Medulla oblongata (tissue), 1 donor: ENCODE results near the gene ACAD10.
"Not testable (repeated sequence)": the region's sequence is repeated elsewhere in the genome, so short reads cannot be mapped to it uniquely, and the experiment has no call there.

Source experiments
- DNase-seq: peaks from one replicate; pipeline ENCODE4 v3.0.0-alpha.2; 2015; ENCODE audit errors: extremely low spot score

Gene ACAD10

DNA sequence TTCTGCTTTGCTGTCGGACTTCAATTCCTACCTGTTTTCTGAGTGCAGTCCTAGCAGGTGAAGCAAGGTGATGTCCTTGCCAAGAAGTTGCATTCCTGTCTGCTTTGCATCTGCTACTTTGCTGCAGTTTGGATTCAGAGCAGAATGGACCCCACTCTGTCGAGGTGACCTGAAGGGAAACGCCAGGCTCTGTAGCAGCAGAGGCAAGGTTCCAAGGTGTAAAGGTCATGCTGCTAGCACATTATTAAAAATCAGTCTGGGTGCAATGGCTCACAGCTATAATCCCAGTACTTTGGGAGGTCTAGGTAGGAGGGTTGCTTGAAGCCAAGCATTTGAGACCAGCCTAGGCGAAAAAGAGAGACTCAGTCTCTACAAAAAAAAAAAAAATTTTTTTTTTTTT lies 63.5 kb downstream of the ACAD10 start:
- no peak for DNase-seq

DNA sequence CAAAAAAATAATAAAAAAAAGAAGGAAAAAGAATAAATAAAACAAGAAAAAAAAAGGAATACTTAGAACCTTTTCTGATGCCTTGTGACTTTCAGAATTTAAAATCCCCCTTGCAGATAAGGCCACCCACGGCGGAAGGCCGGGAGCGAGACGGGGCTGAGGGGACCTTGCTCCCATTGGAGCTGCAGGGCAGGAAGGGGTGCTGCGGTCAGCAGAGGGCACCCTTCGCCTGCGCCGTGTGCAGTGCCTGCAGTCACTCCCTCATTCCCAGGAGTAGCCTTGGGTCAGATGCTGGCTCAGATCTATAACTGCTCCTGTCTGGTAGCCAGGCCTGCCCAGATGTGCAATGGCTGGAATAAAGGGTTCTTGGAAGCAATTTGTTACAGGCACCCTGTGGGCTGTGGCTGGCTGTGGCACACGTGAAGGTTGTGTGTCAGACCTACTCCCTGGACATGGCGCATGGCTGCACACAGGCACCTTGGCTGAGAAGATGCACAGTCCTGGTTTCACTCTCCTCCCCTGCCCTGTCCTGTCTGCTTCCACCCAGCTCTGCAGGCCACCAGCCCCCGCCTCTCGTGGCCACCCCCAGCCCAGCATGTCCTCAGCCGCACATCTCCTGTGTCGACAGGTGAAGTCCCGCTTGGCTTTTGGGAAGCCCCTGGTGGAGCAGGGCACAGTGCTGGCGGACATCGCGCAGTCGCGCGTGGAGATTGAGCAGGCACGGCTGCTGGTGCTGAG lies 67.5 kb downstream of the ACAD10 start:
- DNase-seq = peak; percentile 71

GRCh38 chr12:111754671-111755070 lies 68.8 kb downstream of the ACAD10 start:
- peak; percentile 64 for DNase-seq

- DNase-seq = no peak
Measured at GRCh38 chr12:111756196-111756595, 70.3 kb downstream of the ACAD10 start.

DNA sequence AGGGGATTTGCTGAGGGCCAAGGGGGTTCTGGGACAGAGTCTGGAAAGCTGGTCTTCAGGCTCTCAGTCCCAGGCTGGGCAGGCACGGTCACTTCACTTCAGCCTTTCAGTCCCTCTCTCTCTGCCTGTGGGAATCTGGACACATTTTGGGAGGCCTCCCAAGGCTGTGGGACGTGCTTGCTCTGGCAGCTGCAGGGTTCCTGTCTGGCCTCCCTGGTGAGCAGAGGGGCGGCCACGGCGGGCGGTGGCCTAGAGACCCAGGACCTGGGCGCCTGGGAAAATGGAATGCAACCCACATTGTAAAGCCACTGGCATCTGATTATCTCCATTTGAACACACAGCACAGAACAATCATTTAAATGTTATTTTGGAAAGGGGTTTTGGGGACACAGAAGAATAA lies 70.8 kb downstream of the ACAD10 start:
- DNase-seq = no peak

DNA sequence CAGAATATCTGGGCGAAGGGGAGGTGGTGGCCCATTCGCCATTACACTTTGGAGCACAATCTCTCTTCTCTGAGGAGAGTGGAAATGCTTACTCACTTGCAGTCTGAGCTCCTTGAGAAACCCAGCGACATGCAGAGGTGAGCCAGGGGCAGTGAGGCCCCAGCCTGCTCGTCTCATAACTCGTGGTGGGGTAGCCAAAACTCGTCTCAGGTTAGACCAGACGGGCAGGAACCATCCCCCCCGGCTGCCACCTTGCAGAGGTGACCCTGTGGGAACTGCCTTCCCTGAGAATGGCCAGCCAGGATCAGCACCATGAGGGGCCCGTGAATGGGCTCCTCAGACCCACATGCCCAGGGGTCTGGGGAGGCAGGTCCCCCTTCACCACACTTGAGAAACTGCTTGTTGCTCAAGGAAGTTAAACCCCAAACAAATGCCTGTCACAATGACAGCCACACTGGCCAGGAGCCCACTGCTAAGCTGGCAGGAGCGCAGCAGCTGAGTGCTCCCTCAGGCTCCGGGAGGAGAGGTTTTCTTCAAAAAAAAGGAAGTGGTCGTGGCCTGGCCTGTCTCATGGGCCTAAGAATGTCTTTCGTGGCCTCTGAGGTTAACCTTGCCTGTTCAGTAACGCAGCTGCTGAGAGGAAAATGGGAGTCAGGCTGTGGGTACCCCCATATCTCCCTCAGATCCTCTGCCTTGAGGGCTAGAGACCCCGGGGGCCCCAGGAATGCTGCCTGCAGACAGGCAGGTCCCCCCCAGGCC lies 71.7 kb downstream of the ACAD10 start:
- peak; percentile 79 for DNase-seq

DNA sequence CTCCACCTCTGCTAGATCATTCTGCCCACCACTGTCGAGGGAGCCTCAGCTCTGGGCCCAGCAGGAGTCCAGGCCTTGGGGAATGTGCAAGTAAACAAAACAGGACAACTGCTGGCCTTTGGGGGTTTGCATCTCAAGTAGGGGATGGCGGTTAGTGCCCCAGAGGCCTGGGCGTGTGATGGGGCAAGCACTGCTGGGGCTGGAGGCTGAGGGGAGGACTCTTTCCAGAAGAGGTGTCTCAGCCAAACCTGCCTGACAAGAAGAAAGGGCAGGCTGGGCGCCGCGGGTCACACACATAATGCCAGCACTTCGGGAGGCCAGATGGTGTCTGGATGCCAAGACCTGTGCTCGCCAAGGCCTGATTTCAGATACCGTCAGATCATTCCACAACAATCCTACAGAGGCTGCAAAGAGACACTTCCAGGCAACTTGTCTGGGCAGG lies 72.3 kb downstream of the ACAD10 start:
- DNase-seq = no peak

DNA sequence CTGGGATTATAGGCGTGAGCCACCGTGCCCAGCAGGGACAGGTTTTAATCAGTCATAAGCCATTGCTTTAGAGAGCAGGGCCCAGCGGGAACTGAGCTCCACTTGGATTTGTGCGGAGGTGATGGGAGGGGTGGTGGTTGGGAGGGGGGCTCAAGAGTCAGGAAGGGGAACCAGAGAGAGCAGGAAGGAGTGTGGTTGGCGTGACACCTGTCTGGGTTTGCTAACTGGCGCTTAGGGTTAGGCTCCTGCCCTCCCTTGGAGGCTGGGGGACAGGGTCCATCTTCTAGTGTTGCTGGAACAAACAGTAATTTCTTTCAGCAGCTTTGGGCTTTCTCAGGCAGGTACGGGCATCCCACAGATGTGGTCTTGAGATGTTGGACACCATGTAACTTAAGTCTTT lies 73.4 kb downstream of the ACAD10 start:
- no peak for DNase-seq

DNA sequence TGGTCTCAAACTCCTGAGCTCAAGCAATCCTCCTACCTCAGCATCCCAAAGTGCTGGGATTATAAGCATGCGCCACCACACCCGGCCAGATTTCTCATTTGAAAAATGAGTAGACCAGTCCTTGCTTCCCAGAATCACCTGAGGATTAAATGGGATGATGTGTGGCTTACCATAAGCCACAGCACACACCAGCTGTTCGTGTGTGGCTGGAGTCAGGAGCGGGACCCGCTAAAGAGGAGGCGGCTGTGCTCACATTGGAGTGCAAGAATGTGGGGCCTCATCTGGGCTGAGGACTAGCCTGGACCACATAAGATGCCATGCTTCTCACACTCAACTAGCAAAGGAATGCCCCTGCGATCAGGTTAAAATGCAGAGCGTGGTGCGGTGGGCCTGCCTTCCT lies 74.1 kb downstream of the ACAD10 start:
- no peak for DNase-seq

GRCh38 chr12:111761099-111761498 lies 75.2 kb downstream of the ACAD10 start:
- no peak for DNase-seq

DNA sequence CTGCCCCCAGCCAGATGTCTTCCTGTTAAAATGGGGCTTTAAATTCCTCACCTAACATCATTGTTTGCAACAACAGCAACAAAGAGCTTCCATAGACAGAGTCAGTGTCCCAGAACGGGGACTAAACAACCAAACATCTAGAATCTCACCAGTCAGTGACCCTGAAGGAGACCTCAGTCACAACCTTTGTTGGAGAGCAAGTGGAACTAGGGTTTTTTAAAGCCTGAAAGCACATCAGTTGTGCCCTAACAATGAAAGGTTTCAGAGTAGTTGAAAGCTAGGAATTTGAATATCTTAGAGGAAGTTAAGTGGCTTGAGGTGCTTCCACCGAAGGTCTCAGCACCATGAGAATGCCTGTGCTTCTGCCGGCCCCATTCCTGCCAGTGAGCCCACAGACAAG lies 75.9 kb downstream of the ACAD10 start:
- no peak for DNase-seq

DNA sequence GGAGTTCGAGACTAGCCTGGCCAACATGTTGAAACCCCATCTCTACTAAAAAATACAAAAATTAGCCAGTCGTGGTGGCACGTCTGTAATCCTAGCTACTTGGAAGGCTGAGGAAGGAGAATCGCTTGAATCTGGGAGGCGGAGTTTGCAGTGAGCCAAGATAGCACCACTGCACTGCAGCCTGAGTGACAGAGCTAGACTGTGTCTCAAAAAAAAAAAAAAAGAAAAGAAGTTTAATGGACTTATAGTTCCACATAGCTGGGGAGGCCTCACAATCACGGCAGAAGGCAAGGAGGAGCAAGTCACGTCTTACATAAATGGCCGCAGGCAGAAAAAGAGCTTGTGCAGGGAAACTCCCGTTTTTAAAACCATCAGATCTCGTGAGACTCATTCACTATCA lies 77.7 kb downstream of the ACAD10 start:
- not testable (repeated sequence) for DNase-seq

DNA sequence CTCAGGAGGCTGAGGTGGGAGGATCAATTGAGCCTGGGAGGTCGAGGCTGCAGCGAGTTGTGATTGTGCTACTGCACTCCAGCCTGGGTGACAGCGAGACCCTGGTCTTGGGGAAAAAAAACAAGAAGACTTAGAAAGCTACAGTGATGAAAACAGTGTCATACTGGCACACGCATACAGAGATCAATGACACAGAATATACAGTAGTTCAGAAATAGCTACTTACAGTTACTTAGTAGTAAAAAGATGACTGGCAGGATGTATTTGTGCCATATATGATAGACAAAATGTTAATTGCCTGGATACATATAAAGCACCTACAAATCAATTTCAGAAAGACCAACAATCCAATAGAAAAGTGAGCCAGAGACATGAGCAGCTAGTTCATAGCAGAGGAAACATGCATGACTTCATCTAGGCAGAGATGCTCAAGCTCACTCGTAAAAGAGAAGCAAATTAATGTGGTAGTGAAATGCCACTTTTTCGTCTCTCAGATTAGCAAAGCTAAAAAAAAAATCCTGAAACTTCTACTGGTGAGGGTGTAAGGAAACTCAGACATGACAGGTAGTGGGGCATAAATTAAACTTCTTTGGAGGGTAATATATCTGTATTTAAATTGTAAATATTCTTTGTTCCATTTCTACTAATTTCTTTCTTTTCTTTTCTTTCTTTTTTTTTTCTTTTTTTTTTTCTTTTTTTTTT lies 78.4 kb downstream of the ACAD10 start:
- no peak for DNase-seq

- DNase-seq = peak; percentile 85
Measured at GRCh38 chr12:111766608-111767361, 80.9 kb downstream of the ACAD10 start, which contains the start of gene ALDH2. ALDH2 (plus strand) TSS chr12:111766933; CDS start chr12:111766983, 50 bp downstream.

GRCh38 chr12:111767362-111768158 lies 81.7 kb downstream of the ACAD10 start:
- DNase-seq = peak; percentile 40

- no peak for DNase-seq
Measured at GRCh38 chr12:111768159-111768895, 82.5 kb downstream of the ACAD10 start.

DNA sequence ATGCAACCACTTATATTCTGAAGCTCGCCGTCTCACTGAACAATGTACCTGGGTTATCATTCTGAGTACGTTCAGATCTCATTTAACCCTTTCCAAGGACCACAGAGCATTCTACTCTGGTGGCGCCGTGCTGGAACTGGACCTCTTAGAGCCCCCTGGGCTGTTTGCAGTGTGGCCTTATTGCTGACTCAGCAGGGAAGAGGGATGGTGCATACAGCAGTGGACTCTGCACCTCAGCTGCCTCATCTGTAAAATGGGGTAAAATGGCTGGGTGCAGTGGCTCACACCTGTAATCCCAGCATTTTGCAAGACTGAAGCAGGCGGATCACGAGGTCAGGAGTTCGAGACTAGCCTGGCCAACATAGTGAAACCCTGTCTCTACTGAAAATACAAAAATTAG lies 83.7 kb downstream of the ACAD10 start:
- DNase-seq = no peak

- peak; percentile 82 for DNase-seq
Measured at GRCh38 chr12:111773801-111774551, 88.1 kb downstream of the ACAD10 start.
